Stimulated activated CD4-positive, alpha-beta T cell treated with anti-CD3 and anti-CD28 coated beads, Interleukin-15, amount 100 ng/mL, for 1 hour (primary cell): ENCODE measurements around the gene ITGB1.

ENCODE experiments used
- DNase-seq, 2 donors: peaks; one replicate each; pipeline ENCODE4 v3.0.0-alpha.2; 2020; ENCODE audit warnings: low read depth in 1 of 2, low spot score in 1 of 2

ITGB1 gene

DNA sequence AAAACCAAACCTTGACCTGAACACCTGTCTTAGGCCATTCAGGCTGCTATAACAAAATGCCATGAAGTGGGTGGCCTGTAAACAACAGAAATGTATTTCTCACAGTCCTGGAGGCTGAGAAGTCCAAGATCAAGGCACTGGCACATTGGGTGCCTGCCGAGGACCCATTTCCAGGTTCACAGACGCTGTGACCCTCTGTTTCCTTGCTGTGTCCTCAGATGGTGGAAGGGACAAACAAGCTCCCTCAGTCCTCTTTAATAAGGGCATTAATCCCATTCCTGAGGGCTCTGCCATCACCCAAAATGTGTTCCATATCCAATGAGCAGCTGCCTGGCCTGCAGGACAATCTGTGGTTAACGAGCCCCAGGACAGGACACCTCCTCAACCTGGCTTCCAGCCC lies 67.6 kb downstream of the ITGB1 start:
- no peak for DNase-seq

- no peak for DNase-seq
Measured at GRCh38 chr10:32889631-32890212, 68.3 kb downstream of the ITGB1 start.

GRCh38 chr10:32888161-32888927 lies 69.7 kb downstream of the ITGB1 start:
- no peak for DNase-seq

DNA sequence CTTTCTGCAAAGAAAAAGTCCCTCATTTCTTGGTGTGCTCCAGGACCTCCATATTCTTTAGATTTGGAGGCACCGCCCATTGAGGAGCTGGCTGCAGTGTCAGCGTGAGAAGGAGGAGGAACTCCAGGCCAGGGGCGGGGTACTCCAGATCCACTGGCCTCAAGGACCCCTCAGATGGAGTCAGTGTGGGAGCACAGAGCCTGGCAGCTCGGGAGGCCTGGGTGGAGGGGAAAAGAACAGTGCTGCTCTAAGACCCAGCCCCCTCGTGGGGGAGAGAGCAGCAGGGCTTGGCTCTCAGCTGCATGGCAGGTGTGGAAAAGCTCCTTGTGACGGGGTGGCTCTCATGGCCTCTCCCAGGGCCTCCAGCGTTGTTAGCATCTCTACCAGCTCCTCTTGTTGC lies 70.5 kb downstream of the ITGB1 start:
- DNase-seq = no peak

DNA sequence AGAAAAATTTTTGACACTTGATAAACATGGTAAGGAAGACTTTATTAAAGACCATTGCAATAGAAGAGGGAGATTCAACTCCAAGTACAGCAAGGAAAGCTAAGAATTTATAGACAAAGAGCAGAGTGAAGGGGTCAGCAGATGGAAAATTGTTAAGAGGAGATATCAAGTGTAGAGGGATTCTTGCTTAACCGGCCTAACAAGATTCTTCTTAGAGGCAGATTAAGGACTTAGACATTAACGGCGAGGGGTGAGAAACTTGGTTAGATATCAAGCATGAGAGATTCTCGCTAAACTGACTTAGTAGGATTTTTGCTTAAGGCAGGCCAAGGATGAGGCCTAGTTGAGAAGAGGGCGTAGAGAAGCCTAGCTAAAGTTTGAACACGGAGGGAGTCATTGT lies 76.0 kb downstream of the ITGB1 start:
- DNase-seq = no peak

GRCh38 chr10:32878646-32879045 lies 79.4 kb downstream of the ITGB1 start:
- no peak for DNase-seq

- DNase-seq = no peak
Measured at GRCh38 chr10:32877915-32878314, 80.1 kb downstream of the ITGB1 start.

- DNase-seq = no peak
Measured at GRCh38 chr10:32865170-32865569, 92.9 kb downstream of the ITGB1 start.

GRCh38 chr10:32854435-32854834 lies 103.6 kb downstream of the ITGB1 start:
- no peak for DNase-seq

DNA sequence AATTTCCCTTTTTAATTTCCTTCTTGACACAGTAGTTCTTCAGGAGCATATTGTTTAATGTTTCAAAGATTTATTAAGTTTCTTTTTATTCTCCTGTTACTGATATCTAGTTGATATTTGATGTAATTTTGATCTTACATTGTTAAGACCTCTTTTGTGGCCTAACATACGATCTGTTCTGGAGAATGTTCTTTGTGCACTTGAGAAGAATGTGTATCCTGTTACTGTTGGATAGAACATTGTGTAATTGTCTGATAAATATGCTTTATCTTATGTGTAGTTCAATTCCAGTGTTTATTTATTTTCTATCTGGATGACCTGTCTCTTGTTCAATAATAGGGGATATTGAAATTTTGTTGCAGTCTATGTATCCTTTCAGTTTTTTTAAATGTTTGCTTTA lies 106.7 kb downstream of the ITGB1 start:
- DNase-seq = no peak
